ENCODE measurements around the gene RAP1GAP2. TPM values are rescaled to one million over a fixed set of nuclear protein-coding genes. Genes with fewer than 3 reads are reported as not detected.

Gene RAP1GAP2
- total RNA-seq, result 6.1 and 9.5 TPM in 2 replicates

GRCh38 chr17:2796164-2797125 lies at the start of gene RAP1GAP2:
RAP1GAP2 (plus strand) TSS chr17:2796438; CDS start chr17:2796528, 90 bp downstream.

DNA sequence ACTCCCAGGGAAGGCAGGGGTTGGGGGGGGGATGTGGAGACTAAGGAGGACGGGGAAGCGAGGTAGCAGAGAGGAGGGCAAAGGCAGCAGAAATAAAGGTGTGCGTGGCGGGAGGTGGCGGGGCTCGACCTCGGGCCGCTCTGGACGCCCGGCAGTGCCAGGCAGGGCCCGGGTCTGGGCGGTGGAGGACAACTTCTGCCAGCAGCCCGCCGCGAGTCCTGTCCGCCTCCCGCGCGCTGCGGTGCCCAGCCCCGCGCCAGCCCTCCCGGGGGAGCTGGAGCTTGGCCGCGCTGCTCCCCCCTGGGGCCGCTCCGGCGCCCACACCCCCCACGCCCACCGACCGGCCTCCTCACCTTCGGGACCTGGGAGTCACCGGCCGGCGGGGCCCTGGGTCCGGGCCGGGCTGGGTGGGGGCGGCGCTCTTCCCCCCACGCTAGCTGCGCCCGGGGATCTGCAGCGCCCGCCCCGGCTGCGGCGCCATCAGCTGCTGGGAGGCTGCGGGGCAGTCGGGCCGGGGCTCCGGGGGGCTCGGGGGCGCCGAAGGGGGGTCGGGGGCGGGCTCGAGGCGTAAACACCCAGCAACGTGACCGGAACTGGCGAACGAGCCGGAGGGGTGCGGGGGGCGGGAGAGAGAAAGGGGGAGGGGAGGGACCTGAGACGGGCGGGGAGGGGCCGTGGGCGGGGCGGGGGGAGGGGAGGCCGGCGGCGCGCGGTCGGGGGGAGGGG lies 47.0 kb upstream of the RAP1GAP2 start, which contains the start of gene CCDC92B:
Gene CCDC92B, minus strand, starts transcription at position 595 of the 726 bp plus-strand sequence. CDS start 14,507 bp downstream, outside the sequence.

DNA sequence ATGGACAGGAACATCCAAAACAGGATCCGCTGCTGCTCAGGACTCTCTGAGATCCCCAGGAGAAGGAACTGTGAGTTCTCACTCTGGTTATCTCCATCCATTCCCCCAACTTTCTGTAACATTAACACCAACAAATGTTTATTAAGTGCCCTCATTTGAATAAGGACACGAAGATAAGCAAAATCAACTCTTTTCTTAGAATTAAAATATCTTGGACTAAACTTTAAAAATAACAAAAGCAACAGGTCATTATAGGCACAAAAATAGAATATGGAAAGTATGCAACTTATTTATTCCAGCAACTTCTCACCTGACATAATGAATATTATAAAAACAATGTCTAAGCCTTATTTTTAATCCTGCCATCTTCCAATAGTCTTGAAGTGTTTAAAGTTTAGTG lies 267.3 kb downstream of the RAP1GAP2 start, which contains the start of gene OR1D5:
Gene OR1D5, minus strand, starts transcription at position 101 of the 400 bp plus-strand sequence. Its CDS starts 0 bp downstream, at position 101.

Other genes starting within 250 kb of the RAP1GAP2 start
- 47.6 and 58.5 TPM in 2 replicates for gene PAFAH1B1, start 202.8 kb upstream of the RAP1GAP2 start, total RNA-seq
- 88.4 and 134 TPM in 2 replicates for gene CLUH, start 84.7 kb upstream of the RAP1GAP2 start, total RNA-seq
- gene CCDC92B, start 46.8 kb upstream of the RAP1GAP2 start, total RNA-seq, result 0.07 TPM in 1 of 2 replicates, not detected in the other